Myocyte (in vitro differentiated cells): Measurements from ENCODE around the gene SYCP3. TPM values are rescaled to one million over a fixed set of nuclear protein-coding genes. Genes with fewer than 3 reads are reported as not detected.

Experiments used
- DNase-seq: peaks from one replicate; pipeline ENCODE4 v3.0.0-alpha.2; 2012; ENCODE audit warnings: low read depth
- polyA plus RNA-seq: library from polyadenylated mRNA; unstranded; fragments of >200 nt; gene quantifications from one replicate; pipeline ENCODE4 v1.2.1, GENCODE V29; 2012; ENCODE audit warnings: missing spikeins
- total RNA-seq: library from RNA; depleted of rRNA; stranded (reverse); fragments of >200 nt; gene quantifications from 2 replicates; pipeline ENCODE4 v1.2.3, GENCODE V29; 2014

SYCP3 gene
- total RNA-seq = 0.05 and 0.21 TPM in 2 replicates
- 0.43 TPM for polyA plus RNA-seq

DNA sequence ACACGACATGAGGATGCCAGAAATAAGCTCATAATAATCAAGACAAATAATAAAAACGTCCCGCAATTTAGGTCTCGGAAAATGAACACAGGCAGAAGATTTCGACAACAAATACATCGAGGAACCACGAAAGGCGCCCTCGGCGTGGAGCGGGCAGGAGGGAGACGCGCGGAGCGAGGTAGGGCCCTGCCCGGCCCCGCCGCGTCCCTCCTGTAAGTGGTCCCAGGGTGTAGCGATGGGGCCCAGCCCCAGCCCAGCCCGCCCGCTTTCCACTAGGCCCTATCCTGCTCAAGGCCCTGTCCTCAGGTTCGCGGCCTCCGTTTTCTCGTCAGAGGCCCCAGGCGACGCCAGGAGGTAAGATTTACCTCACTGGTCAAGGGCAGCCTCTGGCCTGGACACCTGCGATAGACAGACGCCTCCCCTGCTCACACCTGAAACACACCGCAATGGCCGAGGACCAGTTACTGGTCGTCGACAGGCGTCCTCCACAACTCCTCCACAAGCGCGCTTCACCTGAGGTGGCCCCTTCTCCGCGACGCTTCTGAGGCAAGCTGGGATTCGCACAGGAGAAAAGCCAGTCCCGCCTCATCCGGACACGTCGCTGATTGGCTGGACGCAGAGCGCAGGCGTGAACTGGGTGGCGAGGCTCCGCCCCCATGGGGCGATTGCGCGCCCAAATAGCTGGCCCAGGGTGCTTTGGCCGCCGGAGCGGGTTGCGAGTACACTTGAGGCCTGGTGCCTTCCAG, at the start of gene SYCP3:
Gene SYCP3, minus strand, starts transcription at position 543 of the 746 bp plus-strand sequence. CDS start 1,527 bp downstream, outside the sequence.
- DNase-seq = no peak

DNA sequence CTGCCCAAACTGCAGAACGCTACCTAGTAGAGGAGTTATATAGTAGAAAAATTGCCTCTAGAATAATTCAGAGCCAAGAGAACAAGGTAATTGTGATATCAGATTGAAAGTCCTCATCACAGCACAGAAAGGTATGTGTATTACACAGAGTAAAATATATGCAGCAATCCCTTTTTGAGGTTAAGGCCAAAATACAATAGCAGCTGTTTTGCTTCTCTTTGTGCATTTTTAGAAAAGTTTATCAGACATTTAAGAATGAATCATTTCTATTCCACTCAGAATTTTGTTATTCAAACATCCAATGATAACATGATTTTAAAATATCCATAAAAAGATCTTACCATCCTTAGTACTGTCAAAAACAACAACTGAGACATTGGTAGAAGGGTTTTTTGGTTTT, 46.4 kb upstream of the SYCP3 start:
- DNase-seq = no peak

DNA sequence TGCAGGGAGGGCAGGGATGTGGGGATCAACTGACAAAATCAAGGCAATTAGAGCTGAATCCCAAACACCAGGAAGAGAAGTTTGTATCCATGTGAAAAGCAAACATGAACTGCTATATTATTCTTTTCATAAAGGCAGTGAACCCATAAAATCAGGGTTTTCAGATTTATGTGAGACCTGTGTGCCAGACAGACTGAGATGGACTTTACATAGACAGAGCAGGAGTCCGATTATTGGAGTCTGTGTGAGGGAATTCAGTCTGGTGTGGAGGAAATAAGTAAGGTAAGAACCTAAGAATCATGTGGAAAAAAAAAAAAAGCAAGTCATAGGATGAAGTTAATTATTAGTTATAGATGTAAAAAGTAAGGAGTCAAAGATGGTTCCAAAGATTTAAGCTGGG, 45.1 kb upstream of the SYCP3 start:
- DNase-seq = no peak

DNA sequence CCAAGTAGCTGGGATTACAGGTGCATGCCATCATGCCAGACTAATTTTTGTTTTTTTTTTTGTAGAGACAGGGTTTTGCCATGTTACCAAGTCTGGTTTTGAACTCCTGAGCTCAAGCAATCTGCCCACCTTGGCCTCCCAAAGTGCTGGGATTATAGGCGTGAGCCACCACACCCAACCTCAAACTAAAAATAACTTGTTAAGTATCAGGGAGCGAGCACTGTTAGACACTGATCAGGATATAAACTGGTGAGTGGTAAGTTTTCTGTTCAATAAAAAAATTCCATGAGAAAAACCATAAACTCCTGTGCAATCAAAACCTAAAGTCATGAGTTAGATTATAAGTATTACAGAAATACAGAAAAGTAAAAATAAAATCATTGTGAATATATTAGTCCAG, 44.6 kb upstream of the SYCP3 start:
- no peak for DNase-seq

DNA sequence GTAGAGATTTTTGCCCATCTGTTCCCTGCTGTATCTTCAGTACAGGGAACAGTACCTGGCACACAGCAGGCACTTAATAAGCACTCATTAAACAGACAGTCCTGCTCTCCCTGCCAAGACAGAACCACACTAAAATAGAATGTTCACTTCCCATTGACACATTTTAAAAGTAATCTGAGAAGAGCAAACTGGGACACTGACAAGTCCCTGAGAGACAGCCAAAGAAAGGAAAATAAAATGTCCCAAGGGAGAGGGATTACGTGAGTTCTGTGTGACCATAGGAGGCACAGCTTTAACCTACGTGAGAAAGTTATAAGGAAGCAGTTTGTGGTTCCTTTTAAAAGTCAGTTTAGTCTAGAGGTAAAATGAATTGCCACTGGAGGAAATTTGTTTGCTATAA, 43.9 kb upstream of the SYCP3 start:
- DNase-seq = peak; percentile 13

DNA sequence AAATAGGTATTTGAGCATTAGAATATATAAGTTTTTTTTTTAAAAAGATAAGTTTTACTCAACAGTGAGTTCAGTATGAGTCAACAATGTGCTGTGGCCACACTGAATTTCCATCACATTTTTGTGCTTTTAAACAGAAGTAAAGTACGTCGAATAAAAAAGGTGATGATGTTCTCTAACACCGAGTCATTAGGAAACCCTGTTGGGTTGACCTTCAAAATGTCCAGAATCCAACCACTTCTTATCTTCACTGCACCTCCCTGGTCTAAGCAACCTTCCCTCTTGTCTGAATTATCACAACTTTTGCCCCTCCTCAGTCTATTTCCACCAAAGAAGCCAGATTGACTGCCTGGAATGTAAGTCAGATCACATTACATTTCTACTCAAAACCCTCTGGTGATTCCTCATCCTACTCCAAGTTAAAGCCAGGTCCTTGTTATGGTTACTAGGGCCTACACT, 43.0 kb upstream of the SYCP3 start:
- DNase-seq = peak; percentile 4

DNA sequence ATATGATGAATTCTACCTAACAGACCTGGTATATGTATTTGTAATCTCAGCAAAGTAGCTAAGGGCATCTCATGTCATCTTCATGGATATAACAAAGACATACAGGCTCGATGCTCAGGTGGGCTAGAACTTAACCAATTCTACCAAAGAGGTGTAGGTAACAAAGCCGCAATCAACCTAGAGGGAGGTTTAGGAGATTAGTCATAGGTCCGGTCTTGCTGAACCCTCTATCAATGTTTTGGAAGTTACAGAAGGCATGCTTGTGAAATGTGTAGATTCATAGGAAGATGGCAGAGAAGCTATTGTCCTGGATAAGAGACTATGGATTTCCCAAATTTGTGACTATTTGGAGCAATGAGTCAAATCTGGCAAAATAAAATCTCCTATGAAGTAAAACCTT, 42.6 kb upstream of the SYCP3 start:
- no peak for DNase-seq

DNA sequence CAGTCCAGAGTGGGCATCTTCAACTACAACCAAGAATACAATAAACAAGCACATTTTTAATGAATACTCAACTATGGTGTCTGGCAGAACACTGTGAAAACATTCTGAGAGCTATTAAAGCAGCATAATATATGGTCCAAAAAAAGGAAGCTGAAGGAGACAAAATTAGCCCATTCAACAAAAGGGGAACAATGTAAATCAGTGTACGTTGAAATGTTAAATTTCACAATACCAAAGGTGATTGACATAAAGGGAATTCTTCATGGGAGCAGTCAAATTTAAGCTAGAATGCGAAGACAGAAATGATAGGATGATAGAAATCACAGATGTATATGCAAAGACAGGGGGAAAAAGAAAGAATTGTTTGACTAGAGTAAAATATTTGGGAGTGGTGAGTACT, 41.3 kb upstream of the SYCP3 start:
- no peak for DNase-seq

DNA sequence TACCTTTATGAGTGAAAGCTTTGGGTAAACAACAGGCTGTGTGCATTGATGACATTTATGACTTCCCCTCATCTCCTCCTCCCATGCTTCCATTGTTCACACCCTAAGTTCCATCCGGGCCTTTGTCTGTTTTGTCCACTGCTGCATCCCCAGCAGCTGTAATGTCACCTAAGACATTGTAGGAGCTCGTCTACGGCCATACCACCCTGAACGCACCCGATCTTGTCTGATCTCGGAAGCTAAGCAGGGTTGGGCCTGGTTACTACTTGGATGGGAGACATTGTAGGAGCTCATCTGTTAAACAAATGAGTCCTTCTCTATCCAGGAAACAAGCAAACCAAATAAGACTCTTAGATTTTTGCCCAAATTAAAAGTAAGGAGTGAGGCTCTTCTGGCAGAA, 40.4 kb upstream of the SYCP3 start:
- DNase-seq = no peak

DNA sequence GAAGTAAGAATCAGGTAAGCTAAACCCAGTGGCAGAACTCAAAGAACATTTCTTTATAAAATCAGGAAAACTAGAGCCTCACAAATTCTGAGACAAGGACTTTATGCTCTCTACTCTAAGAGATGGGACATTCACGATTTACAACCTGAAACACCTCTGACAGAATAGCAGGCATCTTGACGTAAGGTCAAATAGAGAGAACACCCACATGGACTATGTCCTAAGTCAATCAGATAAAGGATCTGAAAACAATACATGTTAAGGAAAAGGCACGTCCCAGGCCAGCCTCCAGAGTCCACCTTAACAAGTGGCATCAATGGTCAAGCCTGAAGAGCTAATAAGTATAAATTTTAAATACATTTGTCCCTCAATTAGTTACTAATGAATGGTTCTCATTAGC, 39.9 kb upstream of the SYCP3 start:
- no peak for DNase-seq

DNA sequence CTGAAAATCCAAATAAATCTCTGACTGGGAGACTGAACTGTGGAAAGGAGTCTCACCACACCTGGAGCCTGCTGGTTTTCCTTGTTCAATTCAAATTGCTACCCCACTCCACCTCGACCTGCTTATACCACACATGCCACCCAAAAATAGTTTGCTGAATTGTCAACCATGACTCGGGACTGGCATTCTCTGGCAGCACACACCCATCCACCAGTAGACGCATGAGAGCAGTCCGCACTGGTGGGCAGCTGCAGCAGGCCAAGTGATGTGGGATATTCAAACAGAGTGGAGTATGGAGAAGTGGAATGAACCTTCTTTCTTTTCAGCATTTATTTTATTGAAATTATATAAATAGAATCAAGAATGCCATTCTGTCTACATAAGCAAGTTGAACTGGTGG, 38.7 kb upstream of the SYCP3 start:
- DNase-seq = peak; percentile 75

DNA sequence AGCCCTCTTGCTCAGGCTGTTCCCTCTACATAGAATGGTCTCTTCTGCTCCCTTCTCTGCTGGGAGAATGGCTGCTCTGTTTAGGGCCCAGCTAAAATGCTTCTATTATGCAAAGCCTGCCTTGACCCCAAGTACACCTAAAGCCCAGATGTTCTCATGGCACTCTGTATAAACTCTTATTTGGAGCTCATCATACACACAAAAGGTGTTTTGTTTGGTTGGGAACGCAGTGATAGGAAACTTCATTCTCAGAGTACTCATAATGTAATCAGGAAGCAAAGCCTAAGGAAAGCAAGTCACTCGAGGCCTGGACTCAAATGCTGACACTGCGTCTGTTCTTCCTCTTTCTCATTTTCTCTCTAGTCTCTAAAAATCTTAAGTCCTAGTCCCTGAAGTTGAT, 38.2 kb upstream of the SYCP3 start:
- DNase-seq = no peak

DNA sequence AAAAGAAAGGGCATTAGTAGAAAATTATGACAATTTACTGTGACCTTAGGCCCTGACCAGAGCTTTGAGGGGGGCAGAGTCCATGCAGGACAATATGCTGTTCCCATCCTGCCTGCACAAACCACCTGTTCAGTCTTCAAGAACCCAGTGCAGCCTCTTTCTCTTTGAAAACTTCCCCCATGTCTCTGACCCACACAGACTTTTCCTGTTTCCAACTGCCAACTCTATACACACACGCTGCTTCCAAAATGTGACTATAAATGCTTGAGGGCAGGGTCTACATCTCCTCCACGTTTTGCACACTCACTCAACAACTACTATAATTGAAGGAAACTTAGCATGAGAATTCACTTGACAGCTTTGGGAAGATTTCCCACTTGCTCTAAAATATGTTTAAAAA, 36.6 kb upstream of the SYCP3 start:
- DNase-seq = no peak

DNA sequence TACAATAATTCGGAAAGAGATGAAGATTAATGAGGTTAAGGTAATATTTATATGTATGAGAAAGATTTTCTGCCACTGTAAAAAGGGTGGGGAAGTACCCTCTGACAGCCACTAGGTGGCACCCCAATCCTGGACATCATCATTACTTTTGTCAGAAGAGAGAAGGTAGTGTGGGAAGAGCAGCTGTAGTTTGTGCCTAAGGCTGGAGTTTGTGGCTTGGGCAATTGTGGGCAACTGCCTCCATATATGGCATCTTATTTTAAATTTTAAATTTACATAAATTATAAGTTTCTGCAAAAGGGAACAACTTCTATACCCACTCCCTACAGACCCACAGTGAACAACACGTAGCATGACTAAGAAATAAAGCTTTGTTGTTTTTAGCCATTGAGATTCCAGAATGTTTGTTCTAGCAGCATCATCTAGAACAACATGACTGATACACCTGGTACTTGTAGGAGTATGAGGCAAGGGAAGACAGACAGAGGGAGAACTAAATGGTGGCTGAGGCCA, 34.4 kb upstream of the SYCP3 start:
- DNase-seq = peak; percentile 79

DNA sequence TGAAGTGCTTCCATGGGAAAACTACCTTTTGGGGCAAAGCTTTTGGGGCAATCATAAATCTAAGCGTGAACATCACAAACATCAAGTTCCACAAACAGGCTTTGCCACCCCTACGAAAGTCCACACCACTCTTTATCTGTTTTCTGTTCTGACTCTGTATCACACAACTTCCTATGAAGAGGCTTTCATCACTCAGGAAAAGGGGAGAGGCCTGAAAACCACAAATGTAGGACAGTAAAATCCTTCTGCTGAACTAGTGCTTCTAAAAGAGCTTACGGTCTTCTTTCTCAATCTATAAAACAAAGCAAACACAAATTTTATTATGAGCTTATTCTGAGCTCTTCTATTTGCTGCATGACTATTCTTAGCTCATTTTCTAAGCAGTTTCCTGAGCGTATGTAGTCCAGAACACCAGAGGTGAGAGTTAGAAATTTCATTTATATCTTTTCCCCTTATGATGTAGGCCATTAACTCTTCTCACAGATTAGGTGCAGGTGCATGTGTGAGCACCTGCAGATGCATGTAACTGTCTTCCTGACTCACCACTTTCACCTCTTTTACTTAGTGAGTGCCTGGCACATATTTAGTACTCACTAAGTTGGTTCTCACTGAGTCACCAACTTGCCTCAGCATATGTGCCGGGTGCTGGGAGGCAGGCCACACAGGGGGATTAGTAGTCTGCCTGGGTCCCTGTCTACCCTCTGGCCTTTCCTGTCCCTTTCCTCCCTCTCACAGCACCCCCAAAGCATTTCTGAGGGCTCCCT, 32.9 kb upstream of the SYCP3 start:
- no peak for DNase-seq

DNA sequence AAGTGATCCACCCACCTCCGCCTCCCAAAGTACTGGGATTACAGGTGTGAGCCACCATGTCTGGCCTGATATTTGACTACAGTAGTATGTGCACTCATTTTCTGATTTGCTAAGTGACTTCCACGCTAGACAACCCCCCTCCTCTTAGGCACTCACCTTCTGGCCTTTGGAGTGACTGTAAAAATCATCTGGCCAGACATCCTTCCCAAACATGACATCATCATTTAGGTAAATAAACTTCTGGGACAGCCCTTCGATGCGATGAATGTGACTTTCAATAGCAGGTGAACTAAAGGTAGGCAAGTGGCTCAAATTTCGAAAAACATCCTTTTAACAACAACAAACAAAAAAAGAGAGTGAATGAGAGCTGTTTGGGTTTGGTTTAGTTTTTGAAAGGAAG, 30.6 kb upstream of the SYCP3 start:
- DNase-seq = no peak

DNA sequence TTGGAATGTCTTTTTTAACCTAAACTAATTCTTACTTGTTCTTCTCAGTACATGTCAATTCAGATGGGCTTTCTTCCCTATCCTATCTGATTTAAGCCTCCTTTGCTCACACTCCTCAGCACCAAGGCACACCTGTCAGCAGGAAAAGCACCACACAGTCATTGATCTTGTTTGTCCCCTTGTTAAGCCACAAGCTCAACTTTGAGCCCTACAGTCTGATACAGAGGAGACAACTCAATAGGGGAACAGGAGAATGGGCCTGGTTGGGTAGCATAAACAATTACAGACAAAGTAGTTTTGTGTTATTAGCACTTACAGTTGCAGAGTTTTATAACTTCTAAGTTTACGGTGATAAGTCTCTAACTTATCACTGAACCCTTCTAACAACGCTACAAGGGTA, 29.5 kb upstream of the SYCP3 start:
- no peak for DNase-seq

DNA sequence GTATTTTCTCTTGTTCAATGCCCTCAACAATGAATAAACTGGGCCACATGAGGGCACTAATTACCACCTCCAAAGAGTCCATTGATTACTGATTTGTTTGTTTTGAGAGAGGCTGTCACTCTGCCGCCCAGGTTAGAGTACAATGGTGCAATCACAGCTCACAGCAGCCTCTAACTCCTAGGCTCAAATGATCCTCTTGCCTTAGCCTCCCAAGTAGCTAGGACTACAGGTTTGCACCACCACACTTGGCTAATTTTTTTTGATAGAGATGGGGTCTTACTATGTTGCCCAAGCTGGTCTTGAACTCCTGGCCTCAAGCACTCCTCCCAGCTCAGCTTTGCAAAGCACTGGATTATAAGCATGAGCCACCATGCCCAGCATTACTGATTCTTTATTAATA, 28.3 kb upstream of the SYCP3 start:
- DNase-seq = no peak

DNA sequence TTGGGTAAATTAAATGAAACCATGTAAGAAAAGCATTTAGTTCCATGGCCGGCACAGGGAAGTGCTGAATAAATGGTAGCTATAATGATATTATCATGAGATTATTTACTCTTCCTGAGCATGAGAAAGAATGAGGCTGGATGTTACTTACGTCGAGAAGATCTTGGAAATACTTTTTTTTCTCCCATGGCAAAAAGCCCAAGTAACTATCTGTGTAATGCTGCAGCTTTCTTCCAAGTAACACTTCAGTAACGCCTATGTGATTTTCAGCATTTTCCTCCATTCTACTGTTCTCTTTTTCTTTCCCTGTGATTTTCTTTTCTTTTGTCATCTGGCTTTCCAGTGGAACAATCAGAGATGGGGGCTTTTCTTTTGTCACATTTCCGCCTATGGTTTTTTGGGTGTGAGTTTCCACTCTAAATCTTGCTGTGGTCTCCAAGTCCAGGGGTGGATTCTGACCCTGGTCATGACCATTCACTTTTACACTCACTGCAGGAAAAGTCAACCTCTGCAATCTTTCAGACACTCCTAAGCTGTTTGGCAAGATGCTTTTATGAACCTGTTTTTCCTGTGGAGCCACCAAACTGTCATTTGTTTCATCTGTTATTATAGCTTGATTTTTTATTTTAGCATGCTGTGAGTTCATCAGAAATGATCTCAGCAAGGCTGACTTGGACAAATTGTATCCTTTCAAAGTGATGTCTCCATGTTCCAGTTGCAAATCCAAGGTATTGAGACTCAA, 25.0 kb upstream of the SYCP3 start:
- DNase-seq = no peak

DNA sequence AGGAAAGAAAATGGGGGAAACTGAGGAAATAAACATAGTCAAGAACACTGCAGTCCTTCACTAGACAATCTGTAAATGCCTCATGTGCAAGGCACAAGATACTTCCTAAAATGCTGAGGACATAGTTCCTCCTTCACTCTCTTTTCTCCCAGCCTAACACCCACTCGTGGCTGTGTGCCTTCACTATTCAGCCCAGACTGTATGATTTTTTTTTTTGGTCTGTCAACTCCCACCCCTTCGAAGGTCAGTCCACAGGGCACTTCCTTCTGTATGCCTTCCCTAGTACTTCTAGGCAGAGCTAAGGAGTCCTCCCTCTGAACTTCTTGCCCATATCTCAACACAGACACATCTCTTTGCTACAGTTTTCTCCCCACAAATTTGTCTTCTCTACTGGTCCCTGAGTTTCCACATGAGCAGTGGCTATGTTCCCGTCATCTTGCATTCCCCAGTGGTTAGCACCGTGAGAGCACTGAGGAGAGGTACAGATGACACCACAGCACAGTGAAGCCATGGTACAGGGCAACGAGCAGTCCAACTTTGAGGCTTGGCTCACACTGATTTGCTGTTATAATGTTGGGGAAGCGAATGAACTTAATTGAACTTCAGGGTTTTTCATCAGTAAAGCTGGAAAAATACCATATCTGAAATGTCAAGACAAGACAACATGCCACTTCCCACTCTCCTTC, 24.1 kb upstream of the SYCP3 start:
- no peak for DNase-seq

DNA sequence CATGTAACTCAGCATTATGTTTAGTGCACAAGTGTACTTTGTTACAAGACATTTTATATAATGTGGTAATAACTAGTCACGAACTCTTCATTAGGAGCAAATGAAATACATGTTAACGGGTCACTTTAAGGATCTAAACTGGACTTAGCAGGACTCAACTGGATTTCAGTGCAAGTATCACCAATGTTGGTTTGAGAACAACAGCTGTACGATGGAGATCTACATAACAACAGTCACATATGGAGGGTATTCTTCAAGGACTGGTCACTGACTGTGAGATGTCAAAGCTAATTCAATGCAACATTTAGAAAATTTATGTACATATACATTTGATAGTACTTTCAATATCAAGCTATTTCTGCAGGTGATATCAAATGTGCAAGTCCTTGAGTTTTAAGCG, 22.5 kb upstream of the SYCP3 start:
- no peak for DNase-seq
